Endothelial cell (in vitro differentiated cells): ENCODE measurements around the gene KCNK18. TPM values are rescaled to one million over a fixed set of nuclear protein-coding genes. Genes with fewer than 3 reads are reported as not detected.

Experiments used
- DNase-seq: peaks from one replicate; pipeline ENCODE4 v3.0.0; 2021; ENCODE audit warnings: low spot score
- H3K27ac Mint-ChIP-seq: one replicate; pipeline ENCODE4 v1.8.0; 2021; ENCODE audit warnings: mixed read lengths, inconsistent platforms; ENCODE audit not compliant: unreplicated experiment
- H3K27me3 Mint-ChIP-seq: one replicate; pipeline ENCODE4 v1.8.0; 2021; ENCODE audit warnings: mild to moderate bottlenecking, moderate library complexity, mixed read lengths, inconsistent platforms; ENCODE audit not compliant: unreplicated experiment
- H3K36me3 Mint-ChIP-seq: one replicate; pipeline ENCODE4 v1.8.0; 2021; ENCODE audit warnings: mild to moderate bottlenecking, low read depth, mixed read lengths, inconsistent platforms; ENCODE audit not compliant: unreplicated experiment
- H3K4me1 Mint-ChIP-seq: one replicate; pipeline ENCODE4 v1.8.0; 2021; ENCODE audit warnings: mild to moderate bottlenecking, mixed read lengths, inconsistent platforms; ENCODE audit not compliant: unreplicated experiment
- H3K4me3 Mint-ChIP-seq: one replicate; pipeline ENCODE4 v1.8.0; 2021; ENCODE audit warnings: mild to moderate bottlenecking, mixed read lengths, inconsistent platforms; ENCODE audit not compliant: unreplicated experiment
- H3K9me3 Mint-ChIP-seq: one replicate; pipeline ENCODE4 v1.8.0; 2021; ENCODE audit warnings: mixed read lengths, inconsistent platforms; ENCODE audit not compliant: unreplicated experiment
- CTCF ChIP-seq: fragments of 200-600 bp; sonication (generic); IDR thresholded peaks from one replicate; pipeline ENCODE4 v1.5.0; 2021; ENCODE audit warnings: antibody characterized with exemption; ENCODE audit not compliant: unreplicated experiment
- total RNA-seq: library from RNA; stranded (reverse); fragmentation: NEBNext Ultra II Directional; extraction: Animal tissue kit (Norgen Biotek cat#: 25700); gene quantifications from one replicate; pipeline ENCODE4 v1.2.1, GENCODE V29; 2021; ENCODE audit not compliant: unreplicated experiment

Gene KCNK18
- total RNA-seq, 1 donor from 2014 or later, result 0.31 TPM

DNA sequence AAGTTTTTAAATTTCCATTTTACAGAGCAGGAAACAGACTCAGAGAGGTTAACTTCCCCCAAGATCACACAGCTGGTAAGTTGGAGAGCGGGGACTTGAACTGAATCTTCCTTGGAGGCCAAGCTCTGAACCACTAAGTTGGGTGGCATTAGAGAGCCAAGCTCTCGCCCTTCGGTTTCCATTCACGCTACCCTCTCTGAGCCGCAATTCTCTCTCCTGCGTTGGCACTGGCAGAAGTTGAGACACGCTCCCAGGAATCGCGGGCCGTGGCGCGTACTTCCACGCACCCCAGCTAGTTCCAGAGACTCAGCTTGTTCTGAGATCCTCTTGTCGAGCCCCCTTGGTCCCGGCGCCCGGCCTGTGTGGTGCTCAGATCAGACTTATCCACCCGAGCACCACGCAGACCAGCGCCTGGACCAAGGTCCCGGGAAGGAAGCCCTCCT lies 29.9 kb upstream of the KCNK18 start:
- TF ChIP-seq CTCF, result no peak

DNA sequence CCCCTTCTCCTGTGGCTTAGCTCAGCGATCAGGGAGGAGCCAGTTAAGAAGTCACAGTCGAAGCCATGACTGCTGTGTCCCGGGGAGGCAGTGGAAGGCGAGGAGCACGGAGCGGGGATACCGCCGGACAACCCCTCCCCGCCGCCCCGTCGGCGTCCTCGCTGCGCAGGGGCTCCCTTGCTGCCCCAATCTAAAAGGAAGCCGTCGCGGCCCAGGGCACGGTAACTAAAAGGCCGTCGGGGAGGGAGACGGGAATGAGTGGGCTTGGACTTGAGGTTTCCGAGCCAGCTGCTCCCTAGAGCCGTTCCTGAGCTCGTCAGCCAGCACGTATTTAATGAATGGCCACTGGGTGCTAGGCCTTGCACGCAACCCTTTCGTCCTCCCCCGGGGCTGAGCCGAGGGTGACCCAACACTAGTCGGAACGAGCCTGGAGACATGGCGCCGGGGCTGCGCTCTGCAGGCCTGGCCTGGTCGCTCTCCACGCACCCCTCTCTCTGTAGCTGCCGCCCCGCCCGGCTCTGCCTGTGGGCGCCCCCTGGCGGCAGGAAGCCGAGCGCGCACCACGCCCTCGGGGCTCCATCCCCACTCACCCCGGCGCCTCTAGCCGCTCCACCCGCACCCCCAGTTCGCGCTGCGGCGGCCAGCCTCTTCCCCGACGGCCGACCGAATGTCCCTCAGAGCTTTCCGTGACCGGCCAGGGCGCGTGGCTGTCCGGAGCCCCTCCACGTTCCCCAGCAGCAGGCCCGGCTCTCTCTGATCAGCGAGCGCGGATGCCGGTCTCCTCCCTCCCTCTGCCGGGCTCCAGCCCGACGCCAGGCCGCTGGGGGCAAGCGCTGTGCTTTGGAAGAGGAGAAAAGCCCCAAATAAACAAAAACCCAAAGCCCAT lies 29.3 kb upstream of the KCNK18 start:
- H3K27ac Mint-ChIP-seq, result no peak overlapping the region
- peak; percentile 89 for DNase-seq
- peak overlapping the region; percentile 51 for H3K4me3 Mint-ChIP-seq
- no peaks in the 10 kb centered on the region for H3K36me3 Mint-ChIP-seq
- H3K9me3 Mint-ChIP-seq, result no peaks in the 10 kb centered on the region
- peaks cover 21% of the 10 kb centered on the region for H3K4me1 Mint-ChIP-seq
- peak; percentile 99 for TF ChIP-seq CTCF
- peaks cover 22% of the 10 kb centered on the region for H3K27me3 Mint-ChIP-seq

More for the DNA sequence above, 29.9 kb upstream of the KCNK18 start:
- Mint-ChIP-seq H3K27ac (no peak overlapping the region), H3K4me3 (peak overlapping the region; percentile 51), H3K9me3 (no peaks in the 10 kb centered on the region), H3K36me3 (no peaks in the 10 kb centered on the region), H3K4me1 (peaks cover 25% of the 10 kb centered on the region), H3K27me3 (peaks cover 22% of the 10 kb centered on the region)
- no peak for DNase-seq

- no peak for DNase-seq
- TF ChIP-seq CTCF, result no peak
- Mint-ChIP-seq H3K36me3 (no peaks in the 10 kb centered on the region), H3K4me1 (peaks cover 21% of the 10 kb centered on the region), H3K4me3 (no peak overlapping the region), H3K9me3 (no peaks in the 10 kb centered on the region), H3K27ac (no peak overlapping the region), H3K27me3 (peaks cover 22% of the 10 kb centered on the region)
These were observed 28.6 kb upstream of the KCNK18 start for GRCh38 chr10:117168729-117169128.

DNA sequence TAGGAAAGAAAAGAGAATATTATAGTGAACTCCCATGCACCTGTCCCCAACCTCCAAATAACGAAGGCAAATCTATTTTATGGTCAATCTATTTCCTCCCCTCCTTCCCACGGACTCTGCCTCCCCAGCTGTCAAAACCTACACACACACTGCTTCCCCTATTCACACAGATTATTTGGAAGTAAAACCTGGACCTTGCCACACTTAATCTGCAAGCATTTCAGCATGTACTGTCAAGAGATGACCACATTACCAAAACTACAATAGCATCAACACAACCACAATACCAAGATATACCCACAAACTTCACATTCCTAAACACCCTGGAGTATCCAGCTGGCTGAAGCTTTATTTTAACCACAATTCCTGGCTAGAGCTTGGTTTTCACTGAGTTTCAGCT lies 27.8 kb upstream of the KCNK18 start:
- no peak for DNase-seq
- Mint-ChIP-seq H3K4me1 (peaks cover 20% of the 10 kb centered on the region), H3K27ac (no peak overlapping the region), H3K9me3 (no peaks in the 10 kb centered on the region), H3K27me3 (peaks cover 25% of the 10 kb centered on the region), H3K4me3 (peak overlapping the region; percentile 21), H3K36me3 (no peaks in the 10 kb centered on the region)
- TF ChIP-seq CTCF, result no peak

GRCh38 chr10:117170244-117170643 lies 27.0 kb upstream of the KCNK18 start:
- Mint-ChIP-seq H3K4me1 (peaks cover 17% of the 10 kb centered on the region), H3K27me3 (peaks cover 27% of the 10 kb centered on the region), H3K36me3 (no peaks in the 10 kb centered on the region), H3K9me3 (no peaks in the 10 kb centered on the region), H3K4me3 (no peak overlapping the region), H3K27ac (no peak overlapping the region)
- DNase-seq, result no peak
- no peak for TF ChIP-seq CTCF
